Measurements from ENCODE around the gene SLC1A1.

Gene SLC1A1

DNA sequence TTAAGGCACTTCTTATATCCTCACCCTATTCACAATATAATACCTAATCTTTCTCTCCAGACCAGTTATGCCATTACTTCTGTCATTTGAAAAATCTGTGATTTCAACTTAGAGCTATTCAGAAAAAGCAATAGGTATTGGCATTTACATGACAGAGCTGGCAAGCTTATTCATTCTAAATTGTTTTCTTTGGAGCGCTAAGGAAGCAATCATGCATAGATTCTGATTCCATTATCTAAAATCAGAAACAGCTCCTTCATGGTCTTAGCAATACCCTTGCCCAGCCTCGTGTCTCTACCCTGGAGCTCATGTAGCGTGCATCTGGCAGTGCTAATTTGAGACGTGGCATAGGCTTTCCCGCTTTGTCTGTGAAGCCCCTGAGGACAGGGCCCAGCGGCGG lies 4.5 kb downstream of the SLC1A1 start:
- no peak overlapping the region for H2AFZ ChIP-seq (ENCODE audit: low read depth, low read length)
- DNase-seq (no peak), ATAC-seq (ENCODE audit: insufficient read depth, low read depth) (no peak)
- H4K20me1 ChIP-seq (ENCODE audit: insufficient read depth, low read length), result no peaks in the 10 kb centered on the region
- no peak overlapping the region for H3K4me2 ChIP-seq (ENCODE audit: insufficient read depth, low read length)
- no peaks in the 10 kb centered on the region for H3K9me3 ChIP-seq (ENCODE audit: insufficient read depth, low read length, severe bottlenecking)
- no peaks in the 10 kb centered on the region for H3K79me2 ChIP-seq (ENCODE audit: insufficient read depth, low read length)
- H3K9ac ChIP-seq (ENCODE audit: low read depth, low read length), result no peak overlapping the region
- no peak overlapping the region for H3K4me3 ChIP-seq (ENCODE audit: low read depth in 1 of 2, low read length in 2 of 2)
- H3K4me1 ChIP-seq (ENCODE audit: insufficient read depth, low read length), result no peaks in the 10 kb centered on the region
- peaks cover 2% of the 10 kb centered on the region for H3K27me3 ChIP-seq (ENCODE audit: insufficient read depth, low read length, poor library complexity)
- TF ChIP-seq EZH2 (IDR thresholded peaks at IDR 0.05; ENCODE audit: borderline replicate concordance, low read depth, low read length, severe bottlenecking), result no peak
- TF ChIP-seq, protein P1, sequence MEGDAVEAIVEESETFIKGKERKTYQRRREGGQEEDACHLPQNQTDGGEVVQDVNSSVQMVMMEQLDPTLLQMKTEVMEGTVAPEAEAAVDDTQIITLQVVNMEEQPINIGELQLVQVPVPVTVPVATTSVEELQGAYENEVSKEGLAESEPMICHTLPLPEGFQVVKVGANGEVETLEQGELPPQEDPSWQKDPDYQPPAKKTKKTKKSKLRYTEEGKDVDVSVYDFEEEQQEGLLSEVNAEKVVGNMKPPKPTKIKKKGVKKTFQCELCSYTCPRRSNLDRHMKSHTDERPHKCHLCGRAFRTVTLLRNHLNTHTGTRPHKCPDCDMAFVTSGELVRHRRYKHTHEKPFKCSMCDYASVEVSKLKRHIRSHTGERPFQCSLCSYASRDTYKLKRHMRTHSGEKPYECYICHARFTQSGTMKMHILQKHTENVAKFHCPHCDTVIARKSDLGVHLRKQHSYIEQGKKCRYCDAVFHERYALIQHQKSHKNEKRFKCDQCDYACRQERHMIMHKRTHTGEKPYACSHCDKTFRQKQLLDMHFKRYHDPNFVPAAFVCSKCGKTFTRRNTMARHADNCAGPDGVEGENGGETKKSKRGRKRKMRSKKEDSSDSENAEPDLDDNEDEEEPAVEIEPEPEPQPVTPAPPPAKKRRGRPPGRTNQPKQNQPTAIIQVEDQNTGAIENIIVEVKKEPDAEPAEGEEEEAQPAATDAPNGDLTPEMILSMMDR (IDR thresholded peaks at IDR 0.05; ENCODE audit: borderline replicate concordance, extremely low read depth, low read length, poor library complexity, severe bottlenecking), result no peak
- H3K27ac ChIP-seq (ENCODE audit: low read length), result no peak overlapping the region
- H3K36me3 ChIP-seq (ENCODE audit: insufficient read depth, low read length), result no peaks in the 10 kb centered on the region

DNA sequence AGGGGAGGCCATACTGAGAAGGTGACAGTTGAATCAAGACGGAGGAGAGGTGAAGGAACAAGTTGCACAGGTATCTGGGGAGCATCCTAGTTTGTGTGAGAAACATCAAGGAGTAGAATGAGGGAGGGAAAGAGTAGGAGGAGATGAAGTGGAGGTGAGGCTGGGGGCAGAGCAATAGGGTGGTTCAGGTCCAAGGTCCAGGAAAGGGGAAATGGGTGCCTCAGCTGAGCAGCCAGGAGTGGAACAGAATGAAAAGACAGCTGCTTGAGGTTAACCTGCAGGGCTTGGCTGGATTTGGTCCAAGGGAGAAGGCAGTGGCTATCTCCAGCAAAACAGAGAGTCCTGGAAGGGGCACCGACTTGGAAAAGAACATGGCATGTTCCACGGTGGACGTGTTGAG lies 5.3 kb downstream of the SLC1A1 start:
- ATAC-seq (ENCODE audit: insufficient read depth, low read depth), result no peak
- DNase-seq, result no peak
- H3K9me3 ChIP-seq (ENCODE audit: insufficient read depth, low read length, severe bottlenecking), result no peaks in the 10 kb centered on the region
- no peaks in the 10 kb centered on the region for H3K4me1 ChIP-seq (ENCODE audit: insufficient read depth, low read length)
- no peak overlapping the region for H3K4me3 ChIP-seq (ENCODE audit: low read depth in 1 of 2, low read length in 2 of 2)
- no peak overlapping the region for H3K4me2 ChIP-seq (ENCODE audit: insufficient read depth, low read length)
- H3K27me3 ChIP-seq (ENCODE audit: insufficient read depth, low read length, poor library complexity), result peaks cover 2% of the 10 kb centered on the region
- no peaks in the 10 kb centered on the region for H3K79me2 ChIP-seq (ENCODE audit: insufficient read depth, low read length)
- no peaks in the 10 kb centered on the region for H4K20me1 ChIP-seq (ENCODE audit: insufficient read depth, low read length)
- H3K36me3 ChIP-seq (ENCODE audit: insufficient read depth, low read length), result no peaks in the 10 kb centered on the region
- TF ChIP-seq, protein P1 (IDR thresholded peaks at IDR 0.05; ENCODE audit: borderline replicate concordance, extremely low read depth, low read length, poor library complexity, severe bottlenecking), result no peak
- no peak for TF ChIP-seq EZH2 (IDR thresholded peaks at IDR 0.05; ENCODE audit: borderline replicate concordance, low read depth, low read length, severe bottlenecking)
- no peak overlapping the region for H3K27ac ChIP-seq (ENCODE audit: low read length)
- no peak overlapping the region for H3K9ac ChIP-seq (ENCODE audit: low read depth, low read length)
- H2AFZ ChIP-seq (ENCODE audit: low read depth, low read length), result no peak overlapping the region

DNA sequence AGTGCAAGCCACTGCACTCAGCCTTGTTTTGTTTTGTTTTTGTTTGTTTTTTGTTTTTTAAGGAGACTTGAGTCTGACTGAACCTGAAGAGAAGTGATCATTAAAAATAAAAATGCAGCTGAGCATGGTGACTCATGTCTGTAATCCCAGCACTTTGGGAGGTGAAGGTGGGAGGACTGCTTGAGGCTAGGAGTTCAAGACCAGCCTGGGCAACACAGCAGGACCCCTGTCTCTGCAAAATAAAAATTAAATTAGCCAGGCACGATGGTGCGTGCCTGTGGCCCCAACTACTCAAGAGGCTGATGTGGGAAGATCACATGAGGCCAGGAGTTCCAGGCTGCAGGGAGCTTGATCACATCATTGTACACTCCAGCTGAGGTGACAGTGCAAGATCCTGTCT lies 6.2 kb downstream of the SLC1A1 start:
- no peak for TF ChIP-seq EZH2 (IDR thresholded peaks at IDR 0.05; ENCODE audit: borderline replicate concordance, low read depth, low read length, severe bottlenecking)
- H3K4me1 ChIP-seq (ENCODE audit: insufficient read depth, low read length), result no peaks in the 10 kb centered on the region
- peaks cover 2% of the 10 kb centered on the region for H3K27me3 ChIP-seq (ENCODE audit: insufficient read depth, low read length, poor library complexity)
- no peak for ATAC-seq (ENCODE audit: insufficient read depth, low read depth)
- H3K27ac ChIP-seq (ENCODE audit: low read length), result no peak overlapping the region
- H2AFZ ChIP-seq (ENCODE audit: low read depth, low read length), result no peak overlapping the region
- no peaks in the 10 kb centered on the region for H3K36me3 ChIP-seq (ENCODE audit: insufficient read depth, low read length)
- H3K4me3 ChIP-seq (ENCODE audit: low read depth in 1 of 2, low read length in 2 of 2), result no peak overlapping the region
- H4K20me1 ChIP-seq (ENCODE audit: insufficient read depth, low read length), result no peaks in the 10 kb centered on the region
- no peak overlapping the region for H3K4me2 ChIP-seq (ENCODE audit: insufficient read depth, low read length)
- no peak overlapping the region for H3K9ac ChIP-seq (ENCODE audit: low read depth, low read length)
- no peaks in the 10 kb centered on the region for H3K79me2 ChIP-seq (ENCODE audit: insufficient read depth, low read length)
- H3K9me3 ChIP-seq (ENCODE audit: insufficient read depth, low read length, severe bottlenecking), result no peaks in the 10 kb centered on the region
- DNase-seq, result no peak

DNA sequence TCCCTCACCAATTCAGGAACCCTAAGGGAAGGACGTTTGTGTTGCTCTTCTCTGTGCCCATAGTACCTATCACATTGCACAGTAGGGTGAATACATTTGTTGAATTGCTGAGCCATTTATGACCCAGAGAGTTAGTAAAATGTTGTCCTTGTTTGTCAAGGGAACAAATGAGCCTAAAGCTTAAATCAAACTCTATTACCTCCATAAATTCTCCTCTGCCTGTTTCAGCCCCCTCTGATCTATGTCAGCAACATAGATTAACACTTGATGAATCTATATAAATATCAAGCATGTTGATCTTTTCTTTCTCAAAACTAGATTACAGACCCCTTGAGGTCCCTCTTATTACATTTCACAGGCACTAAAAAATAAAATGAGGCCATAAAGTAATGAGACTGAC lies 7.1 kb downstream of the SLC1A1 start:
- Histone ChIP-seq H3K27ac (ENCODE audit: low read length) (no peak overlapping the region), H3K9me3 (ENCODE audit: insufficient read depth, low read length, severe bottlenecking) (no peaks in the 10 kb centered on the region)
- no peak for TF ChIP-seq EZH2 (IDR thresholded peaks at IDR 0.05; ENCODE audit: borderline replicate concordance, low read depth, low read length, severe bottlenecking)
- TF ChIP-seq, protein P1 (IDR thresholded peaks at IDR 0.05; ENCODE audit: borderline replicate concordance, extremely low read depth, low read length, poor library complexity, severe bottlenecking), result no peak

More for the DNA sequence above, 7.1 kb downstream of the SLC1A1 start:
- no peak overlapping the region for H3K9ac ChIP-seq (ENCODE audit: low read depth, low read length)
- H4K20me1 ChIP-seq (ENCODE audit: insufficient read depth, low read length), result no peaks in the 10 kb centered on the region
- H3K4me3 ChIP-seq (ENCODE audit: low read depth in 1 of 2, low read length in 2 of 2), result no peak overlapping the region
- no peak for DNase-seq
- no peaks in the 10 kb centered on the region for H3K79me2 ChIP-seq (ENCODE audit: insufficient read depth, low read length)
- no peak for ATAC-seq (ENCODE audit: insufficient read depth, low read depth)
- H3K36me3 ChIP-seq (ENCODE audit: insufficient read depth, low read length), result no peaks in the 10 kb centered on the region
- H3K4me1 ChIP-seq (ENCODE audit: insufficient read depth, low read length), result no peaks in the 10 kb centered on the region
- H3K27me3 ChIP-seq (ENCODE audit: insufficient read depth, low read length, poor library complexity), result peaks cover 2% of the 10 kb centered on the region
- H3K4me2 ChIP-seq (ENCODE audit: insufficient read depth, low read length), result no peak overlapping the region
- no peak overlapping the region for H2AFZ ChIP-seq (ENCODE audit: low read depth, low read length)
